IMR-90 (cell line): Measurements from ENCODE around the gene GALC. TPM values are rescaled to one million over a fixed set of nuclear protein-coding genes. Genes with fewer than 3 reads are reported as not detected.
A peak's percentile ranks its signal among the peaks of the same experiment; 100 is the strongest.

Source experiments
- ATAC-seq: fragments of 200-7000 bp; cut with Tn5 transposase; 2 replicates; pipeline ENCODE4 v1.9.1; 2020; ENCODE audit warnings: low read depth, mild to moderate bottlenecking, moderate library complexity
- BruUV-seq: library from RNA; stranded (reverse); fragments of 400-500 nt; replicated peaks from 2 replicates; lab custom pipeline; 2021; lab: Mats Ljungman, UMichigan
- CTCF ChIA-PET: fragments of 300-600 bp; formaldehyde crosslinking; extraction: SDS; loops from one replicate; lab custom pipeline; 2021; ENCODE audit warnings: antibody characterized with exemption; lab: Yijun Ruan, JAX
- POLR2A ChIA-PET: fragments of 300-600 bp; sonication (Branson Sonifier 250); formaldehyde crosslinking; loops from one replicate; lab custom pipeline; 2022; ENCODE audit warnings: antibody characterized with exemption; ENCODE audit not compliant: unreplicated experiment; lab: Charles Lee
- DNase-seq: peaks from one replicate; pipeline ENCODE4 v3.0.0; 2013
- H2AFZ ChIP-seq: replicated peaks from 2 replicates; pipeline ENCODE3; 2013; ENCODE audit warnings: low read length, mild to moderate bottlenecking; ENCODE audit not compliant: poor library complexity
- H2AK5ac ChIP-seq: 2 replicates; pipeline ENCODE4 v1.6.1; 2013; ENCODE audit warnings: low read depth, low read length, inconsistent platforms
- H2AK9ac ChIP-seq: replicated peaks from 2 replicates; pipeline ENCODE3; 2013; ENCODE audit warnings: mild to moderate bottlenecking, low read depth, low read length, moderate library complexity; ENCODE audit not compliant: poor library complexity
- H2BK120ac ChIP-seq: 2 replicates; pipeline ENCODE4 v1.6.1; 2013; ENCODE audit warnings: low read depth, low read length, inconsistent platforms
- H2BK15ac ChIP-seq: 3 replicates; pipeline ENCODE4 v1.6.1; 2013; ENCODE audit warnings: low read depth, low read length, inconsistent platforms
- H2BK20ac ChIP-seq: 2 replicates; pipeline ENCODE4 v1.6.1; 2013; ENCODE audit warnings: low read depth, mild to moderate bottlenecking, inconsistent platforms, low read length, moderate library complexity
- H2BK5ac ChIP-seq: 2 replicates; pipeline ENCODE4 v1.6.1; 2013; ENCODE audit warnings: mild to moderate bottlenecking, low read depth, low read length, inconsistent platforms; ENCODE audit not compliant: poor library complexity, severe bottlenecking
- H3K14ac ChIP-seq: replicated peaks from 2 replicates; pipeline ENCODE4 v1.6.1; 2013; ENCODE audit warnings: low read depth, low read length, inconsistent platforms
- H3K18ac ChIP-seq: 2 replicates; pipeline ENCODE4 v1.6.1; 2013; ENCODE audit warnings: low read depth, low read length, control low read depth
- H3K23ac ChIP-seq: 2 replicates; pipeline ENCODE4 v1.6.1; 2013; ENCODE audit warnings: low read depth, low read length, inconsistent platforms
- H3K27ac ChIP-seq: 2 replicates; pipeline ENCODE4 v1.5.1; 2013; ENCODE audit warnings: mild to moderate bottlenecking, control low read depth, low read length; ENCODE audit not compliant: insufficient read depth
- H3K27me3 ChIP-seq: 2 replicates; pipeline ENCODE4 v1.6.1; 2013; ENCODE audit warnings: low read length; ENCODE audit not compliant: control insufficient read depth, insufficient read depth
- H3K36me3 ChIP-seq: 2 replicates; pipeline ENCODE4 v1.6.1; 2013; ENCODE audit warnings: low read length, mixed read lengths; ENCODE audit not compliant: control insufficient read depth, insufficient read depth
- H3K4ac ChIP-seq: 2 replicates; pipeline ENCODE4 v1.6.1; 2013; ENCODE audit warnings: low read depth, low read length, inconsistent platforms
- H3K4me1 ChIP-seq: 2 replicates; pipeline ENCODE4 v1.6.1; 2013; ENCODE audit warnings: low read length, mixed read lengths; ENCODE audit not compliant: control insufficient read depth, insufficient read depth
- H3K4me2 ChIP-seq: 2 replicates; pipeline ENCODE4 v1.6.1; 2013; ENCODE audit warnings: low read depth, mild to moderate bottlenecking, control low read depth, low read length, moderate library complexity
- H3K4me3 ChIP-seq: 2 replicates; pipeline ENCODE4 v1.5.1; 2013; ENCODE audit warnings: low read depth, mild to moderate bottlenecking, control low read depth, low read length, moderate library complexity; ENCODE audit not compliant: insufficient read depth
- H3K56ac ChIP-seq: 2 replicates; pipeline ENCODE4 v1.6.1; 2013; ENCODE audit warnings: low read length, inconsistent platforms; ENCODE audit not compliant: insufficient read depth; ENCODE audit errors: extremely low read depth
- H3K79me1 ChIP-seq, 2 experiments: 2 replicates each; pipeline ENCODE4 v1.6.1; 2013; ENCODE audit warnings: low read length in 2 of 2, inconsistent platforms in 1 of 2, low read depth in 1 of 2
- H3K9ac ChIP-seq: 2 replicates; pipeline ENCODE4 v1.6.1; 2013; ENCODE audit warnings: low read depth, low read length, control low read depth
- H3K9me1 ChIP-seq: 2 replicates; pipeline ENCODE4 v1.6.1; 2013; ENCODE audit warnings: low read length, inconsistent platforms; ENCODE audit not compliant: insufficient read depth
- H3K9me3 ChIP-seq: 2 replicates; pipeline ENCODE4 v1.6.1; 2013; ENCODE audit warnings: low read length; ENCODE audit not compliant: control insufficient read depth, insufficient read depth
- H4K20me1 ChIP-seq: 2 replicates; pipeline ENCODE4 v1.6.1; 2013; ENCODE audit warnings: low read length, inconsistent platforms; ENCODE audit not compliant: insufficient read depth
- H4K5ac ChIP-seq: 2 replicates; pipeline ENCODE4 v1.6.1; 2013; ENCODE audit warnings: mild to moderate bottlenecking, low read depth, low read length, control low read depth
- H4K8ac ChIP-seq, 2 experiments: 2 replicates each; pipeline ENCODE4 v1.6.1; 2013; ENCODE audit warnings: low read depth in 2 of 2, low read length in 2 of 2, control low read depth in 1 of 2, inconsistent platforms in 1 of 2
- H4K91ac ChIP-seq: 2 replicates; pipeline ENCODE4 v1.6.1; 2013; ENCODE audit warnings: low read depth, low read length, inconsistent platforms; ENCODE audit not compliant: insufficient read depth
- BHLHE40 ChIP-seq: fragments of 150-350 bp; IDR thresholded peaks from 2 replicates; pipeline ENCODE4 v1.6.1; 2016; ENCODE audit warnings: mild to moderate bottlenecking, low read depth, low read length
- CHD1 ChIP-seq: IDR thresholded peaks from 2 replicates; pipeline ENCODE4 v1.6.1; 2012; ENCODE audit warnings: low read depth, low read length, improper control_type of control experiment
- CTCF ChIP-seq: conservative IDR thresholded peaks from 2 replicates; pipeline ENCODE4 v1.5.1; 2012; ENCODE audit warnings: mild to moderate bottlenecking, low read depth, low read length, improper control_type of control experiment
- FOS ChIP-seq: fragments of 150-350 bp; IDR thresholded peaks from 2 replicates; pipeline ENCODE4 v1.6.1; 2016; ENCODE audit warnings: low read depth, low read length
- MAFK ChIP-seq: IDR thresholded peaks from 2 replicates; pipeline ENCODE4 v1.6.1; 2012; ENCODE audit warnings: low read depth, low read length, improper control_type of control experiment
- MAZ ChIP-seq: IDR thresholded peaks from 2 replicates; pipeline ENCODE4 v1.6.1; 2012; ENCODE audit warnings: low read depth, mild to moderate bottlenecking, low read length, improper control_type of control experiment, moderate library complexity, borderline replicate concordance
- MXI1 ChIP-seq: IDR thresholded peaks from 2 replicates; pipeline ENCODE4 v1.6.1; 2012; ENCODE audit warnings: low read depth, mild to moderate bottlenecking, low read length, moderate library complexity, borderline replicate concordance
- NFE2L2 ChIP-seq: fragments of 150-350 bp; IDR thresholded peaks from 2 replicates; pipeline ENCODE4 v1.6.1; 2016; ENCODE audit warnings: low read depth, mild to moderate bottlenecking, low read length
- POLR2A ChIP-seq: IDR thresholded peaks from 2 replicates; pipeline ENCODE4 v1.6.1; 2012; ENCODE audit warnings: mild to moderate bottlenecking, low read depth, low read length
- RAD21 ChIP-seq: IDR thresholded peaks from 2 replicates; pipeline ENCODE4 v1.6.1; 2012; ENCODE audit warnings: low read length, improper control_type of control experiment
- RCOR1 ChIP-seq: IDR thresholded peaks from 2 replicates; pipeline ENCODE4 v1.6.1; 2012; ENCODE audit warnings: mild to moderate bottlenecking, low read length, improper control_type of control experiment; ENCODE audit not compliant: insufficient replicate concordance
- RFX5 ChIP-seq: IDR thresholded peaks from 2 replicates; pipeline ENCODE4 v1.8.0; 2012; ENCODE audit warnings: low read depth, mild to moderate bottlenecking, low read length, moderate library complexity
- SMC3 ChIP-seq: fragments of 150-350 bp; IDR thresholded peaks from 2 replicates; pipeline ENCODE4 v1.6.1; 2016; ENCODE audit warnings: low read depth, mild to moderate bottlenecking, antibody characterized with exemption, low read length, moderate library complexity
- WGBS, 2 experiments: methylation state at CpG; one replicate each; pipeline versions ENCODE4 v1.1.5 to v1.1.7; 2013; ENCODE audit warnings: missing lambda C conversion rate in 2 of 2; ENCODE audit not compliant: insufficient read length in 1 of 2; ENCODE audit errors: extremely low coverage in 2 of 2; 5-methylcytosine and 5-hydroxymethylcytosine counted together
- dilution Hi-C: fragments of 300-500 bp; cut with HindIII; formaldehyde crosslinking; loops from one replicate; pipeline ENCODE4 v1.14.3; 2018; ENCODE audit warnings: low sequenced_read_pairs; ENCODE audit not compliant: unreplicated experiment
- in situ Hi-C: fragments of 300-500 bp; cut with MboI; formaldehyde crosslinking; loops from 3 replicates; pipeline ENCODE4 v1.14.3; 2019; ENCODE audit warnings: low sequenced_read_pairs, inconsistent platforms, mixed read lengths
- intact Hi-C: fragments of 100-400 bp; cut with micrococcal nuclease; formaldehyde crosslinking; loops from 2 replicates; pipeline ENCODE4 v1.10.0; 2022
- polyA plus RNA-seq, 3 experiments: library from polyadenylated mRNA; depleted of rRNA; stranded (reverse); fragments of >200 nt; gene quantifications; 2 replicates each; pipeline ENCODE4 v1.2.3, GENCODE V29; 2012; ENCODE audit warnings: low replicate concordance in 1 of 3
- total RNA-seq: library from RNA; depleted of rRNA; stranded (reverse); fragments of >200 nt; gene quantifications from 2 replicates; pipeline ENCODE4 v1.2.3, GENCODE V29; 2012
- TF ChIP-seq, protein P1 (sequence below): fragments of 150-350 bp; IDR thresholded peaks from 2 replicates; pipeline ENCODE4 v1.6.1; 2017; ENCODE audit warnings: mild to moderate bottlenecking, antibody characterized with exemption, low read length, low read depth
- TF ChIP-seq, protein P2 (sequence below): fragments of 150-350 bp; IDR thresholded peaks from 2 replicates; pipeline ENCODE4 v1.6.1; 2016; ENCODE audit warnings: low read depth, mild to moderate bottlenecking, low read length, moderate library complexity, borderline replicate concordance

GALC gene
- total and polyA plus RNA-seq, 2 of the 4 experiments (the other 2 are of a cell fraction): 6.3 to 7.9 TPM

GRCh38 chr14:88002421-88003075, 9.6 kb upstream of the GALC start:
- DNase-seq: no peak
- Histone ChIP-seq H3K14ac (no peak overlapping the region), H3K79me1 (no peaks in the 10 kb centered on the region), H3K23ac (no peak overlapping the region), H2BK120ac (no peak overlapping the region), H2BK5ac (no peak overlapping the region), H4K8ac (no peak overlapping the region), H3K9me3 (no peaks in the 10 kb centered on the region), H3K18ac (no peak overlapping the region), H4K91ac (no peak overlapping the region), H3K36me3 (no peaks in the 10 kb centered on the region), H3K56ac (no peak overlapping the region), H3K4me1 (no peaks in the 10 kb centered on the region), H3K4ac (no peak overlapping the region), H2AK5ac (no peak overlapping the region), H3K27me3 (no peaks in the 10 kb centered on the region; the same call in 1 of the 2 replicates), H2BK15ac (no peak overlapping the region), H3K4me2 (no peak overlapping the region), H2BK20ac (no peak overlapping the region), H2AFZ (no peak overlapping the region), H4K20me1 (no peaks in the 10 kb centered on the region), H2AK9ac (peak overlapping the region; percentile 24), H4K5ac (no peak overlapping the region), H3K4me3 (no peak overlapping the region), H3K9me1 (no peaks in the 10 kb centered on the region), H3K9ac (no peak overlapping the region), H3K27ac (no peak overlapping the region)
- no TSS peak for BruUV-seq
- dilution Hi-C loops (no loop called here), intact Hi-C loops (no loop called here), in situ Hi-C loops (no loop called here)
- ATAC-seq: no peak
- WGBS, 2 experiments: 72% methylated on average over 2 of the region's 4 CpGs; no CpG with 5 or more reads in 1 of the 2 experiments
- POLR2A ChIA-PET: no interaction called here
- TF ChIP-seq RCOR1: no peak
- no peak for TF ChIP-seq NFE2L2
- TF ChIP-seq RFX5: no peak
- no peak for TF ChIP-seq BHLHE40
- TF ChIP-seq, protein P1, sequence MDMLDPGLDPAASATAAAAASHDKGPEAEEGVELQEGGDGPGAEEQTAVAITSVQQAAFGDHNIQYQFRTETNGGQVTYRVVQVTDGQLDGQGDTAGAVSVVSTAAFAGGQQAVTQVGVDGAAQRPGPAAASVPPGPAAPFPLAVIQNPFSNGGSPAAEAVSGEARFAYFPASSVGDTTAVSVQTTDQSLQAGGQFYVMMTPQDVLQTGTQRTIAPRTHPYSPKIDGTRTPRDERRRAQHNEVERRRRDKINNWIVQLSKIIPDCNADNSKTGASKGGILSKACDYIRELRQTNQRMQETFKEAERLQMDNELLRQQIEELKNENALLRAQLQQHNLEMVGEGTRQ: no peak
- TF ChIP-seq CHD1: no peak
- no peak for TF ChIP-seq MAFK
- no peak for TF ChIP-seq POLR2A
- no peak for TF ChIP-seq MXI1
- TF ChIP-seq MAZ: no peak
- no peak for TF ChIP-seq FOS
- TF ChIP-seq, protein P2, sequence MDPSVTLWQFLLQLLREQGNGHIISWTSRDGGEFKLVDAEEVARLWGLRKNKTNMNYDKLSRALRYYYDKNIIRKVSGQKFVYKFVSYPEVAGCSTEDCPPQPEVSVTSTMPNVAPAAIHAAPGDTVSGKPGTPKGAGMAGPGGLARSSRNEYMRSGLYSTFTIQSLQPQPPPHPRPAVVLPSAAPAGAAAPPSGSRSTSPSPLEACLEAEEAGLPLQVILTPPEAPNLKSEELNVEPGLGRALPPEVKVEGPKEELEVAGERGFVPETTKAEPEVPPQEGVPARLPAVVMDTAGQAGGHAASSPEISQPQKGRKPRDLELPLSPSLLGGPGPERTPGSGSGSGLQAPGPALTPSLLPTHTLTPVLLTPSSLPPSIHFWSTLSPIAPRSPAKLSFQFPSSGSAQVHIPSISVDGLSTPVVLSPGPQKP: no peak
- TF ChIP-seq SMC3: no peak
- no peak for TF ChIP-seq CTCF
- no peak for TF ChIP-seq RAD21
- CTCF ChIA-PET: no interaction called here
